Suppressor macrophage (primary cell): ENCODE results near the gene TASP1.
A peak's percentile ranks its signal among the peaks of the same experiment; 100 is the strongest.

ENCODE experiments used
- DNase-seq, 4 experiments: peaks; one replicate each; pipeline ENCODE4 v3.0.0-alpha.2; 2020 to 2022

TASP1 gene

DNA sequence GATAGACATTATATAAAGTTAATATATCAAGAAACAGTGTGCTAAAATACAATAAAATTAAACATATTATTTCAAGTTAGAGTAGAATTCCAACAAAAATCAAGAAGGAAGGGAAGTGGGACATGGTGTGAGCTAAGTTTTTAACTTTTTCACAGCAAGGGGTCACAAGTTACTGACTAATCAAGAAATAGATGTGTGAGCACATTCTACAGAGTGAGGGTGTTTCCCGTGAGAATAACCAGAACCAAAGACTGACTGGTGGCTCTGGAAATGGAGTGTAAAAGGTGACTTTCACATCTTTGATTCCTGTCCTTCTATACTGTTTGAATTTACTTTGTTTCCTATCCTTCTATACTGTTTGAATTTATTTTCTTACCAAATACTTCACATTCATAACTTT is 206.6 kb downstream of the TASP1 start:
- peak in 2 of 4 experiments; percentile 16 to 39 for DNase-seq

DNA sequence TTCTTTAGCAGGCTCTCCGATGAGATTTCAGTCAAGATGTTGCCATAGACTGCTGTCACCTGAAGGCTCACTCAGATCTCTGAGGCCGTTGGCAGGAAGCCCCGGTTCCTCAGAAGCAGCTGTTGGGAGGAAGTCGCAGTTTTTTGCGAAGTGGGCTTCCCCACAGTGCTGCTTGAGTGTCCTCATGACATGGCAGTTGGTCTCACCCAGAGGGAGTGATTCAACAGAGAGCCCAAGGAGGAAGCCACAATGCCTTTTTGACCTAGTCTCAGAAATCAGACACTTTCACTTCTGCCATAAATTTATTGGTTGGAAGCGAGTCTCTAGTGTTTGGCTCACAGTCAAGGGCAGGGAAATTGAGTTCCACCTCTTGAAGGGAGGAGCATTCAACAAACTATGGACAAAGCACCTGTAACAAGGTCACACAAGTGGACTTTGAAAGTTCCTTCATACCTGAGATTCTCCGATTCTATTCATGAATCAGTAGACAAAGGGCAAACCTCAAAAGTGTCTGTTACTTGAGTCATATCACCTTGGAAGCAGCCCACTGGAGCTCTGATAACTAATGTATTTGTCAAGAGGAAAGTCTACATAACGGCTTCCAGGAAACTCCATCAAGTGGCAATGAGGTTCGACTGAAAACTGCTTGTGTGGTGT is 208.3 kb downstream of the TASP1 start:
- DNase-seq, result peak; percentile 6 to 36 (median 30)

DNA sequence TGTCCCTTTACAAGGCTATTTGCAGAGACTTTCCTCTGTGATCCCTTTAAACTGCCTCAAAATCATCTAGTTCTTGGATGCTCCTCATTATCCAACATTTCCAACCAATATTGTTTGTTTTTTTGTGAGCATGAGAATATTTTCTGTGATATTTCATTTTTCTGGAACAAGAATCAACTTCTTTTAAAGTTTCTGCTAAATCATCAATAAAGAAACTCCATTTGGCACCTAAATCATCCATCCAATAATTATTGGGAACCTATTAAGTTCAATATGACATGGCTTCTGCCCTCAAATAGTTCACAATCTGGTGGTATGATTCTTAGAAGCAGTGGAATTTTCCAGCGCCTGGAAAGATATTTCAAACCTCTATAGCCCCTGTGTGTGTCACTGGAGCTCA is 210.0 kb downstream of the TASP1 start:
- DNase-seq, result no peak

DNA sequence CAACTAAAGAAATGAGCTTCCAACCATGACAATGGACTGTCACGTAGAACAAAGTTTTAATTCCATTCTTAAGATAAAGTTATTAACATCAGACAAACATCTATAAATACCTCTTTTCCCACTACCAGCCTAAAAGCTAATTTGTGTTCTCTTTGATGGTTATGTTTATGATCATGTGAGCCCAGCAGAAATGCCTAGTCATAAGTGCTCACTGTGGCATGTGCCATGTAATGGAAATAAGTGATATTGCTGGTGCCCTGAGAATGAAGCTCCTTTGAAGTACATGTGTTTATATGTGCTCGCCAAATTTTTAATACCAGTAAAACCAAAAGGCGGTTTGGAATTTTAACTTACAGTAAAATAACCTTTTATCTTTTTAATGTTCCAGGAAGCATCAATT is 211.9 kb downstream of the TASP1 start:
- DNase-seq, result no peak

DNA sequence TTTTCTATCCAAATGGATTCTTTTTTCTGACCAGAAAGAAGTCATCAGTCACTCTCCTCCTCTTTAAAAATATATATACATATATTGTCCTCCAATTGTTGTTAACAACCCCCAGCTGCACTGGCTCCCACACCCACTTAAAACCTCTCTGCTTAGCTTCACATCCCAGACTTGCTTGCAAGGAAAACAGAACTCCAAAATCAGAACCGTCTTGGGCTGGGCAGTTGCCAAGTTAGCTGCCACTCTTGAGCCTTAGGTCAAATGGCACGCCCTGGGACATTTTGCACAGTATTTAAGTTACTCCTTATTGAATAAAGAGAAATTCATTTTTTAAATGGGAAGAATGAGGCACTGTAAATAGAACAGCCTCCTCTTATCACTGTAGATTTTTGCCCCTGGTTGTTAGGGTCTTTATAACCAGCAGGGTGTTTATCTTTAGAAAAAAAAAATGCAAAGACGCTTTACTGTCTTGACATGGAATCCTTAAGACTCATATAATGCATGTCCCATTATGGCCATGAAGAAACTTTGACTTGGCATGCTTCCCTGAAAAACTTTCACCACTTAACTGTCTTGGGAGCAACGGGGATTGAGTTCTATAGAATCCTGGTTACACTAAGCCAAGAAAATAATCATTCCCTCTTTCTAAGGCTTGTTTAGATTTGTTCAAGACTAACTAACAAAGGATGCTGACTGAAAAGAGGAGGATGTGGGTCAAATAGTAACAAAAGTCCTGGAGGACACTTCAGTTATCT is 213.2 kb downstream of the TASP1 start:
- DNase-seq, result no peak

DNA sequence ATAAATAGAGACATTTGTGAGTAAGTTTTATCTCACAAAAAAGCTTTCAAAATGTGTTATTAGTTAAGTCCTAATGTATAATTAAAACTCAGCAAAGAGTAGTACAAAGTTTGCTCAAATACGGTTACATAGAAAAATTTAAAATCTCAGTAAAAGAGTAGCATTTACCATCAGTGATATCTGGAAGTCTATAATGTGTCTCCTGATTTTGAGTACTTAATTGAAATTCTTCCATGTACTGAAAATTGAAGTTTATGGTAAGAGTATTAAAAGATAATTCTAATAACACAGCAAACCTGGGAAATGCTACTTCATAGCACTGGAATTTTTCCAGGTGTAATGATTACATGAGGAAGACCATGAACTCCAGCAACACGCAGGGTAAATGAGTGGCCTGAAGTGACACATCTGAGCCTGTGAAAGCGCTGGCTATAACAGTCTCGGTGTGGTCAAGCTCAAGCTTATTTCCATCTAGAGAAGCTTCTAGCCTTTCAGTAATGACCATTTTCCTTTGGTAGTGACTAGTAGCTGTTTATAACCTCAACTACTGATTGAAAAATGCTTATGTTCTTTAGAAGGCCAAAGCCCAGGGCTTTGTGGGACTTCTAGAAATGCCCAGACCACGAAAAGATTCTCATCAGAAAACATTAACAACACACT is 214.4 kb downstream of the TASP1 start:
- no peak for DNase-seq

DNA sequence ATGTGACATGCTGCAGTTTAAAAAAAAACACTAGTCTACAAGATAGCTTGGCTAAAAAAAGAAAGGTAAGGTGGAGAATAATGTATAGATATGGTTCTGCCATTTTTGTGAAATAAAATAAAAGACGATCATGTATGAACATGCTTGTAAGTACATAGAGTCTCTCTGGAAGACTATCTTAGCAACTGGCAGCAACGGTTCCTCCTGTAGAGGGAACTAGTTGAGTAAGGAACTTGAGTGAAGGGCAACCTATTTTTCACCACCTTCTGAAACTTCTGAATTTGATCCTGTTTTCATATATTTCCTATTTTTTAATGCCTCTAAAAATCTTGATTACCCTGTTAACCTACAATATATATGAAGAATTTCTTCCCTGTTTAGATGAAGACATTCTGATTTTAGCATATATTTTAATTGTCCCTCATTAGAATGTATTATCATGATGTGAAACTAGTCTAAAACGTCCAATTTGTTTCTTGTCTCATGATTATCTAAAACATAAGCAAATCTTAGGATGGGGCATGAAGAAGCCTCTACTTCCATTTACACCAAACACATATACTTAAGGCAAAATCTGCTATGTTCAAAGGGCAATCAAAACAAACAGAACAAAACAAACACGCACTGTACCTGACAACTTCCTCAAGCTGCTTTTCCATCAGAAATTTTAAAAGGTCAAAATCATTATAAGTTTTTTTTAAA is 215.1 kb downstream of the TASP1 start:
- DNase-seq, result peak in 1 of 4 experiments; percentile 7

DNA sequence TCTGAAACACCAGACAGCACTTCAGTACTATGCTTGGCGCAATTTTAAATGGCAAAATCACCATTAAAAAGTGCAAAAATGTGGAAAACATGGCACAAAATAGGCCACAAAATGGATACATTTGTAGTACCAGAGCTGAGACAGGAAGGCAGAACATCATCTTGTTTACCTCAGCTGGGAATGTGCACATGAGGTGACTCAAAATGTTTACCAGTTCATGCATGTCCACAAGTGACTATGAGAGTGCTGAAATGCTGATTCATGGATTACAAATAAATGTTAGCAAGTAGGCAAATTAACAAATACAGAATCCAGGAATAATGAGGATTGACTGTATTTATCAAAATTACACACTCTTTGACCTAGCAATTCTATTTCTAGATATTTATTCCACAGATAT is 216.1 kb downstream of the TASP1 start:
- DNase-seq, result no peak

DNA sequence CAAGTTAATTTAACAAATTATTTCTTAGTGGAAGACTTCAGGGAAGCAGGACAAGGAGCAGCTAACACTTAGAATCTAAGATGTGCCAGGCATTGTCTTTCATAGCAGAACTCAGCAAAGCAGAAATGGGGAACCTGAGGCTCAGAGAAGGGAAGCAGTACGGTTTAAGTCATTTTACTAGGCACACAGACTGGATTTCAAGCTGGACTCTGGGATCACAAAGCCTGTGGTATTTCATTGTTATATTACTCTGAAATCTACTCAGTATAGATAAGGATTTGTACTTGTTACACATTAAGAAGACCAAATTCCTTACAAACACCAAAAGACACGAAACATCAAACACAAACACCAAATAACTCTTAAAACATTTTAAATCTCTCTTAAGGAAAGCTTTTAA is 218.1 kb downstream of the TASP1 start:
- peak; percentile 25 to 43 (median 38) for DNase-seq

DNA sequence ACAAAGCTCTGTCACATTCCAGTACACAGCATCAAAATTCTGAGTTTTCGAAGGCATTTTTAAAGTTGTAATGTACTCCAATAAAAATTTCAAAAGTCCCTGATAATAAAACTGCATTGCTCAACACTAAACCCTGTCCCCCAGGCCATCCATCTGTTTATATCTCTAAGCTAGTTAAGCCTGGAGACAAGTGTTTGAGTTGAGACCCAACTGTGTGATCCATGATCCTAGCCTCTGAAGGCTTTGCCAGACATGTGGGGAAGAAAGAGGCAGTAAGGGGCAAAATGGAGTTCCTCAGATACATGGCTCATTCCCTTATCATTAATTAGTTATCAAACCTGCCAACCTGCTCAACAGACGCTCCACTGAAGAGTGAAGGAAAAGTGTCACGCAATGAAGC is 219.3 kb downstream of the TASP1 start:
- DNase-seq, result no peak

DNA sequence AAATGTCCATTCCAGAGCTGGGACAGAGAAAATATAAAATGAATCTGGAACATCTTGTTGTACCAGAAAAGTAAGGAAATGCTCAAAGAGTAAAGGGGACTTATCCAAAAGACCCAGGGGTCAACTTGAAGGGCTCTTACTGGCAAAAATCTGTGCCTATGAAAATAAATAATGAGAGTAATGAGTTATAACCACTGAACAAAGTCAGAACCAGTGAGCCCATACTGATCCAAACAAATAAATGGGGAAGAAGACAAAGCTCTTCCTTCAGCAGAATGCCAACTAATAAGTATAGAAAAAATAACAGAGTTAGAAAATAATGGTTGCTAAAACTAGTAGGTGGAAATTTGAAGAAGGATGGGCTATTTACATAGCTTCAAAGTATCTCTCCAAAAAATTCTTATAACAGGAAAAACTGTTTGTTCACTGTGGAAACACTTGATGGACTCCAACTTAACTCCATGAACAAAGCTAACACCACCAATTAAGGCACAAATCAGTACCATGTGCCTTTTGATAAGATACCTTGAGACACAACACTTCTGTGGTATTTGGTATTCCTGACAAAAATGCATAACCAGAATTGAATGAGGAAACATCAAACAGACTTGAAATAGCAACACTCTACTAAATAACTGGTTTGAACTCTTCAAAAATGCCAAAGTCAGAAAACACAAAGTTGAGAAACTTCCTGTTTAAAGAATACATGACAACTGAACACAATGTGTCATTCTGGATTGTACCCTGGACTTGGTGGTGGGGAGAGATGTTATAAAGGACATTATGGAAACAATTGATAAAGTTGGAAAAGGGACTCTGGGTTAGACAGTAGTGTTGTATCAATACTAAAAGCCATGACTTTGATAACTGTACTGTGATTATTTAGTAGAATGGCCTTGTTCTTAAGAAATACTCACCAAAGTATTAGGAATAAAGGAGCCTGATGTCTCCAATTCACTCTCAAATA is 220.2 kb downstream of the TASP1 start:
- peak in 2 of 4 experiments; percentile 37 to 48 for DNase-seq

DNA sequence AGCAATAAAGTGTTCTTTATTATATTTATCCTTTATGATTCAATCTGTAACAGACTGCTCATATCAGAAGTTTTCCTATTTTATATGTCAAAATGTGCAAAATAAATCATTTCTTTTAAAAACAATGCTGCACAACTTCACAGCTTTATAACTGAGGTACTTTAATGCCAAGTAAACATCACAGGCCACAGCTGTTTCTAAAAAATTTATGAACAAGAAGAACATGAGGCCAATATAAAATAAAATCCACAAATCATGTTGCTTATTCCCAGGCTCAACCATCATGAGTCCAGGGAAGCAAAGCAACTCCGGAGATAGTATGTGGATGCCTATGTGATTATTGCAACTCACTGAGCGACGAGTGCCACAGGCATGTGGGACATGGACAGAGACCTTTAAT is 222.2 kb downstream of the TASP1 start:
- no peak for DNase-seq

DNA sequence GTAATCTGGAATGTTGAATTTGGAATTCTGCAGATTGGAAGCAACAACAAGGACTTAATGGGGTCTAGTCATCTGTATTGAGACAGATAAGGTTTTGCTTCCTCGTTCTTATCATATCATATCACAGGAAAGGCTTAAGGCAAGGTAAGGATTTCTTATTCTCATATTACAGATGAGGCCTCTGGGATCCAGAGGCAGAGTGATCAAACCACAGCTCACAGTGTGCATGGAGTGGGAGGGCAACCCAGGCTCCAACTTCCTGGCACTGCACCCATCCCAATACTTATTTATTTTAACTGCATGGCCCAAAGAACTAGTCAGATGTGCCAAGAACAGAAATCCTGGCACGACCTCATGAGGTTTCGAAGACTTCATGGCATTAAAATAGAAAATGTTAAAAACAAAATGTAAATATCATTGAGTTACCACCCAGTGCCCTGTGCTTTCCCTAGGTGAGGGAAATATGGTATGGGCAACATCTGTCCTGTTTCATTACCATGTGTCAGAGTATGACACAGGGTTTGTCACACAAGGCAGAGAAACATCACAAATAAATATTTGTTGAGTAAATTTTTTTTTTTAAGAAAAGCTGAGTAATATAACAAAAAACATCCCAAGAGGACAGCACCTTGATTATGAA is 225.8 kb downstream of the TASP1 start:
- no peak for DNase-seq

DNA sequence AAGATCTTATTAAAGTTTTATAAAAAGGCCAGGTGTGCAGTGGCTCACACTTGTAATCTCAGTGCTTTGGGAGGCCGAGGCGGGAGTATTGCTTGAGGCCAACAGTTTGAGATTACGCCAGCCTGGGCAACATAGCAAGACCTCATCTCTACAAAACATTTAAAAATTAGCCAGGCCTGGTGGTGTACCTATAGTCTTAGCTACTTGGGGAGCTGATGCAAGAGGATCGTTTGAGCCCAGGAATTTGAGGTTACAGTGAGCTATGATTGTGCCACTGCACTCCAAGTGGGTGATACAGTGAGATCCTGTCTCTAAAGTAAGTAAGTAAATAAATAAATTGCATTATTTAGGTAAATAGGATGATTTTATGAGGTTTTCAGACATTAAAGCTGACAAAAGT is 234.4 kb downstream of the TASP1 start:
- DNase-seq, result no peak

DNA sequence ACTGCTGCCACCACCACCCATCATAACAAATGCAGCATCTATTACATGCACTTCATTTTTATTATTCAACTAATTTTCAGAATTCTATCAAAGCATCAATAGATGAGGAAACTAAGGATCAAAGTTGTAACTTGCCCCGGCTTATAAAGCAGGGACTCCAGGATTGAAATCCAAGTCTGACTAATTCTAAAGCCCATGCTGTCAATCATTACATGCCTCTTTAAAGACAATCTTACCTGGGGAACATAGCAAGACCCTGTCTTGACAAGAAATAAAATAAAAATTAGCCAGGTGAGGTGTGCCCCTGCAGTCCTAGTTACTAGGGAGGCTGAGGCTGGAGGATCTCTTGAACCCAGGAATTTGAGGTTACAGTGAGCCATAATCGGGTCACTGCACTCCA is 235.3 kb downstream of the TASP1 start:
- DNase-seq, result no peak

DNA sequence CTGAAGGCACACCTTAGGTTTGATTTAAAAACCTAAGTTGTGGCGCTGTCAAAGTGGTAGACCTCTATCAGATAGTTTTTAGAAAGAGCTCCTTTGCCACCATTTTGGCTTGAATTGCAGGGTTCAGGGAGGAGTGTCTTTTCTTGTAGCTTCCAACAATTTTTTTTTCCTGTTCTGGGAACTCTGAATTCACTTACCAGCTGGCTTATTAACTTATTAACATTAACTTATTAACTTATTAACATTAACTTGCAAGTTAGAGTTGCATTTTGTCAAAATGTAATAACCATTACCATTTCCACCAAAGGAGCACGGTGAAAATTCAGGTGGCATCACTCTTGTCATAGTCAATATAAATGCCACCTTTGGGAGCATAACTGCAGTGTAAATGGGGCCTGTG is 235.7 kb downstream of the TASP1 start:
- DNase-seq, result no peak

DNA sequence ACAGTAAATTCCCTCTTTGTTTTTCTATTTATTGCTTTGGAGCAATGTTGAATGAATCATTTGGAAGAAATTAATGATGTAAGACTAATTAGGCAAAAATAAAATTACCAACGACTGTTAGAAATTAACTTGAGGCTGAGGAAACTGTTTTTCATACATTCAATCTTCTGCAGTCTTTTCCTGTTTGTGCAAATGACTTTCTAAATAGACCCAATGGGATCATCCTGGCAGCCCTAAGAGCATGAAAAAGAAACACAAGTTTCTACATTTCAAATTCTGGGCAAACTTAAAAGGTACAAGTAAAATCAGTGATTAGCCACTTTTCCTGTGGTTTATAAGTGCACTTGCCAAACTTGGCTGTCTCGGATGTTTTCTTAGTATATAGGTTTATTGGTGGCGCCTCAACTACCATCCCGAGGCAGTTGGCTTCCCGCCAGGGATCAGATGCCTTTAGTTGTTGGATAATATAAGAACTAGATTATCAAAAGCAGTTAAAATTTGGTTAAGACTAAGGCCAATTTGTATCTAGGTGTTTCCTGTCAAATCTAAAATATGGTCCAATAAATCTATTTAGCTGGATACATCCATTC is 236.5 kb downstream of the TASP1 start:
- no peak for DNase-seq

DNA sequence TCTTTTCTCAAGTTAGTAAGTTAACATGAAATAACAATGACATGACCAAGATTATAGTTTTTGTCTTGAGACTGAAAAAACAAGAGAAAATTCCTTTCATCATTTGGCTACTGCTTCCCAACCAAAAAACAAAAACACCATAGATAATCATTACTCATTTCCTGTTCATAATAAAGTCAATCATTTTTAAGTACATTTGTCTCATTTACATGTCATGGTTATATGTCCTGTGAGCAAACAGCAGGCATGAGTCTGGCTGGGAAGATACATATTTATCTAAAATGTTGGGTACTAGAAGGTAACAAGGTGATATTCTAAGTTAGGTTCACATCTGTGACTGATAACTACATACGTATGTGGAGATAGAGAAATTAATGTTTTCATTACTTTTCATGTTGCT is 237.1 kb downstream of the TASP1 start:
- DNase-seq, result no peak

DNA sequence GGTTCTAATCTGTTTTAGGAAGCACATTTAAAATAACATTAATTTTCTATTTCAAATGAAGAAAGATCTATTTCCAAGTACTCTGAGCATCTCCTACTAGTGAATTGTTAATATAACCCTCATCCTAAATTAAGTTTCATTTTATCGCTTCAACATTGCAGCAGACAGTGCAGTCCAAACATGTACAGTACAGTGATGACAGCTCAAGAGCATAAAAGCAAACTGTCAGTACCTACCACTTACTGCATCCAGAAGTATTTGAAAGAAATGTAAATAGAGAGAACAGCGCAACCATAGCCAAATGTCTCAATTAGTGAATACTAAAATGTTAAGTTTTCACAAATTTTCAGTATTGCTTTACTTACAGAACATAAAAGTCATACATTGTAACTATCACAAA is 238.3 kb downstream of the TASP1 start:
- DNase-seq, result no peak

DNA sequence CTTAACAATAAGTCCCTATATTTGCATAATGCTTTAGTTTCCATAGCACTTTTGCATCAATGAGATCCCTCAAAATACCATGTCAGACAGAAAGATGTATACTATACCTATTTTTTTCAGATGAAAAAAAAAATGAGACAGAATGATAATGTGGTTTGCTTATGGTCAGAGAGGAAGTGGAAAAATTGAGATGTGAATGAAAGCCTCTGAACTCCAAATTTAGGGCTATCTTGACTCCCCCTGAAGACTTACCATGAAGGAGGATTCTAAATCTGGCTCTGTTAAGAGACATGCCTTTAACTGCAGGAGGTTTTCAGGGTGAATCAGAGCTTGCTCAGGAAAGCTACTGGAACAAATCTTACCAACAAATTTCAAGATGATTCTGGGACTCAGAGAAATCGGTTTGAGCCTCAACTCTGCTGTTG is 241.4 kb downstream of the TASP1 start:
- DNase-seq, result no peak

DNA sequence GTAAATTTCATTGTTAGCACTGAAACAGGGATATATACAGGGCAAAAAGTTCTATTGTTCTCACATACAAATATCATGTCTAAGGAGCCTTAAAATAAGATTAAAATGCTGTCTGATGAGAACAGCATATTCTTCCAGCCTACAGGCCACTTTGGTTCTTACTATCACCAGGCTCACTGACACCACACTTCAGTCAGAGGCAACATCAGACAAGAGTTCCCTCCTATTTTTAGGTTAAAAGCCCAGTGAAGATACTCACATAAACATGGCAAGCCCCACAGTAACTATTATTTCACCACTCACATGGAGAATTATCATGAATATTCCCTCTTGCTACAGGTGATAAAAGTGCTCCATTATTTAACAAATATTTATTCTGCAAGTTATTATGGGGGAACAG is 241.9 kb downstream of the TASP1 start:
- DNase-seq, result no peak
